ENCODE results near the gene IL16. TPM values are rescaled to one million over a fixed set of nuclear protein-coding genes. Genes with fewer than 3 reads are reported as not detected.

Gene IL16
- total RNA-seq, 1 donor from 2014 or later = not detected

GRCh38 chr15:81292523-81293001 lies 95.9 kb downstream of the IL16 start:
- no peak overlapping the region for H3K4me3 ChIP-seq (ENCODE audit: low read depth, low read length)
- DNase-seq (ENCODE audit: low read depth) = no peak
- H3K27me3 ChIP-seq (ENCODE audit: control insufficient read depth, insufficient read depth, low read length) = peaks cover 7% of the 10 kb centered on the region
- TF ChIP-seq CTCF (IDR thresholded peaks at IDR 0.05; ENCODE audit: insufficient read depth, low read length, poor library complexity, severe bottlenecking) = no peak
- no peaks in the 10 kb centered on the region for H3K36me3 ChIP-seq (ENCODE audit: control insufficient read depth, insufficient read depth, low read length)

- H3K36me3 ChIP-seq (ENCODE audit: control insufficient read depth, insufficient read depth, low read length) = no peaks in the 10 kb centered on the region
- DNase-seq (ENCODE audit: low read depth) = no peak
- no peak for TF ChIP-seq CTCF (IDR thresholded peaks at IDR 0.05; ENCODE audit: insufficient read depth, low read length, poor library complexity, severe bottlenecking)
- no peak overlapping the region for H3K4me3 ChIP-seq (ENCODE audit: low read depth, low read length)
- peaks cover 9% of the 10 kb centered on the region for H3K27me3 ChIP-seq (ENCODE audit: control insufficient read depth, insufficient read depth, low read length)
Measured at GRCh38 chr15:81293728-81294515, 97.2 kb downstream of the IL16 start.

DNA sequence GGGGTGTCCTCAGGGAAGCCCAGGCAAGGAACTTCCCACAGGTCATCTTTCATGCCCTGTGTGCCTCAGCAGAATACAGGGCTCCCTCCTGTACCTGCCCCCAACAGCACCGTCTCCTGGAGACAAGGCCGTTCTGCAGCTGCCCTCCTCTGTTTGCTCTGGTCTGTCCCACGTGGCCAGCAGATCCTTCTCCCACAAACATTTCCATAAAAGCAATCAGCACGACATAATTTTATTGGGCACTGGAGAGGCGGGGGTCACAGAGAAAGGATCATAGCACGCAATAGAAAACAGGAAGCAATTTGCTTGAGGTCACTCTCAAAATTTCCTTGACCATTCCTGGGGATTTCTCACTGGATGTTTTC lies 97.8 kb downstream of the IL16 start:
- no peaks in the 10 kb centered on the region for H3K36me3 ChIP-seq (ENCODE audit: control insufficient read depth, insufficient read depth, low read length)
- no peak for TF ChIP-seq CTCF (IDR thresholded peaks at IDR 0.05; ENCODE audit: insufficient read depth, low read length, poor library complexity, severe bottlenecking)
- DNase-seq (ENCODE audit: low read depth) = no peak

DNA sequence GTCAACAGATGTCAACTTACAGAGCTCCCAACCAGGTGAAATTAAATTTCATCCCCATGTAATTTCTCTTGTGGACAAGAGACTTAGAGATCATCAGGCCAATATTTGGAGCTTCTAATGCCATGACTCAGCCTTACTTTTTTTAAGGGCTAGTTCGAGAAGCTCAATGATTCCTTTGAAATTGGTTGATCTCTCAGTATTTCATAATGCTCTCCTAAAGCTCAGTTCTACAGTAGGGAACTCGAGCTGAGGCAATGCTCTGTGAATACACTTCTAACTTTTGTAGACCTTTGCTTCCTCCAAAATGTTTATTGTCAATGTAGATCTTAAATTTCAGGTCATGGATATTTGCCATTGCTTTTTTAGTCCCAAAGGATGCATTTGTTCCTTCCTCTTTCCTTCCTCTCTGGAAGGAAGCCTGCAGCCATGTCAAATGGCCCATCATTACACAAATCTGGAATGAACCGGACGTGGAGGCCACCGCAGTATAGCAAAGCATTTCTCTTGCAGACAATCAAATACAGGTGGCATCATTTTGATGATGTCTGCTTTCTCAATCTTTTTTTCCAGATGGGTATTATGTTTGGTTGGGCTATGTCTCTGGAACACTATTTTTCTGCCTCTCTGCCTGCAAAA lies 98.9 kb downstream of the IL16 start:
- no peak for DNase-seq (ENCODE audit: low read depth)
- no peak overlapping the region for H3K4me3 ChIP-seq (ENCODE audit: low read depth, low read length)
- peaks cover 9% of the 10 kb centered on the region for H3K27me3 ChIP-seq (ENCODE audit: control insufficient read depth, insufficient read depth, low read length)
- no peak for TF ChIP-seq CTCF (IDR thresholded peaks at IDR 0.05; ENCODE audit: insufficient read depth, low read length, poor library complexity, severe bottlenecking)
- no peaks in the 10 kb centered on the region for H3K36me3 ChIP-seq (ENCODE audit: control insufficient read depth, insufficient read depth, low read length)

More for the DNA sequence above, 97.8 kb downstream of the IL16 start:
- Histone ChIP-seq H3K27me3 (ENCODE audit: control insufficient read depth, insufficient read depth, low read length) (peaks cover 9% of the 10 kb centered on the region), H3K4me3 (ENCODE audit: low read depth, low read length) (no peak overlapping the region)

DNA sequence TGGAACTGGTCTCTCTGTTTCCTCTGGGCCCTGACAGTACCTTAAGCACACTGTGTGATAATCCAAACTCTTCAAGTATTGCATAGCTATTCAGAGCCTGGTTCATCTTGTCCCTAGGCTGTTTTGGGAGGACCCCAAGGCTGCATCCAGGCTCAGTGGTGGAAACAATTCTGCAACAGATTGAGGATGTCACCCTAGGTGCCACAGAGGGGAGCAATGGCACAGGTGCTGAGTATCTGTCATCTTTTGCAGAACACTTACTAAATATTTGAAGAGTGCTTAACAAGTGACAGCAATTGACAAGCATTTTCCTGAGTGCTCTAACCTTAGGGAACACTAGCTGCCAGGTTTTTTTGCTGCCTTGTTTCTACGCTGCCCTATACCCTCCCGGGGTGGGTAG lies 99.5 kb downstream of the IL16 start:
- no peak for TF ChIP-seq CTCF (IDR thresholded peaks at IDR 0.05; ENCODE audit: insufficient read depth, low read length, poor library complexity, severe bottlenecking)
- peaks cover 9% of the 10 kb centered on the region for H3K27me3 ChIP-seq (ENCODE audit: control insufficient read depth, insufficient read depth, low read length)
- no peak for DNase-seq (ENCODE audit: low read depth)
- H3K4me3 ChIP-seq (ENCODE audit: low read depth, low read length) = no peak overlapping the region
- H3K36me3 ChIP-seq (ENCODE audit: control insufficient read depth, insufficient read depth, low read length) = no peaks in the 10 kb centered on the region

Measured in kidney epithelial cell (primary cell).